Right renal cortex interstitium (tissue), 3 donors: ENCODE measurements around the gene AMBRA1. TPM values are rescaled to one million over a fixed set of nuclear protein-coding genes. Genes with fewer than 3 reads are reported as not detected.

ENCODE experiments used
- DNase-seq, 3 donors: peaks; one replicate each; pipeline ENCODE4 v3.0.0-alpha.2; 2013; ENCODE audit warnings: low read depth in 3 of 3, low spot score in 2 of 3
- polyA plus RNA-seq, 3 donors: library from polyadenylated mRNA; unstranded; fragments of 120-200 nt; gene quantifications; one replicate each; pipeline ENCODE4 v1.2.1, GENCODE V29; 2013; ENCODE audit not compliant: insufficient read length in 3 of 3

AMBRA1 gene
- polyA plus RNA-seq, 3 donors = 25.2 to 26.9 (median 25.3) TPM

GRCh38 chr11:46574656-46575055 lies 19.2 kb downstream of the AMBRA1 start:
- no peak for DNase-seq

- DNase-seq = no peak
Observed at GRCh38 chr11:46570790-46571398, 22.9 kb downstream of the AMBRA1 start.

GRCh38 chr11:46565232-46565840 lies 28.5 kb downstream of the AMBRA1 start:
- no peak for DNase-seq

- DNase-seq = no peak
Observed at GRCh38 chr11:46564459-46564858, 29.4 kb downstream of the AMBRA1 start.

- no peak for DNase-seq
Observed at GRCh38 chr11:46562527-46562926, 31.3 kb downstream of the AMBRA1 start.

- no peak for DNase-seq
Observed at GRCh38 chr11:46560300-46560991, 33.4 kb downstream of the AMBRA1 start.

- no peak for DNase-seq
Observed at GRCh38 chr11:46559815-46560214, 34.0 kb downstream of the AMBRA1 start.

- no peak for DNase-seq
Observed at GRCh38 chr11:46557684-46558151, 36.1 kb downstream of the AMBRA1 start.

GRCh38 chr11:46555267-46556054 lies 38.4 kb downstream of the AMBRA1 start:
- no peak for DNase-seq

- no peak for DNase-seq
Observed at GRCh38 chr11:46554213-46555147, 39.3 kb downstream of the AMBRA1 start.

GRCh38 chr11:46553814-46554212 lies 40.0 kb downstream of the AMBRA1 start:
- DNase-seq = no peak

GRCh38 chr11:46551261-46551660 lies 42.6 kb downstream of the AMBRA1 start:
- DNase-seq = no peak

GRCh38 chr11:46547579-46547978 lies 46.2 kb downstream of the AMBRA1 start:
- DNase-seq = no peak

GRCh38 chr11:46543564-46543963 lies 50.3 kb downstream of the AMBRA1 start:
- no peak for DNase-seq

- DNase-seq = no peak
Observed at GRCh38 chr11:46541593-46542371, 52.0 kb downstream of the AMBRA1 start.

- no peak for DNase-seq
Observed at GRCh38 chr11:46540807-46541206, 53.0 kb downstream of the AMBRA1 start.

GRCh38 chr11:46537537-46538295 lies 56.1 kb downstream of the AMBRA1 start:
- DNase-seq = peak; percentile 45 to 69 (median 58)

GRCh38 chr11:46537121-46537520 lies 56.7 kb downstream of the AMBRA1 start:
- no peak for DNase-seq

- DNase-seq = no peak
Observed at GRCh38 chr11:46535688-46536087, 58.1 kb downstream of the AMBRA1 start.
